Esophagus muscularis mucosa (tissue), 3 donors: Measurements from ENCODE around the gene SERINC3.
A peak's percentile ranks its signal among the peaks of the same experiment; 100 is the strongest.

Source experiments
- POLR2A ChIP-seq: fragments of 450-650 bp; IDR thresholded peaks from one replicate; pipeline ENCODE4 v1.6.1; 2017; ENCODE audit warnings: antibody characterized with exemption, moderate library complexity, mild to moderate bottlenecking, low read depth
- POLR2AphosphoS5 ChIP-seq, 2 donors: sonication (generic); formaldehyde crosslinking; IDR thresholded peaks; one replicate each; pipeline ENCODE4 v1.6.1; 2017; ENCODE audit warnings: antibody characterized with exemption in 2 of 2
- TF ChIP-seq, protein P1 (sequence below), 3 experiments: fragments of 200-600 bp in 2 of 3; fragments of 450-650 bp in 1 of 3; sonication (generic) in 2 of 3; IDR thresholded peaks; one replicate each; pipeline ENCODE4 v1.5.1; 2017 to 2019; ENCODE audit warnings: antibody characterized with exemption in 3 of 3, mild to moderate bottlenecking in 2 of 3, moderate library complexity in 1 of 3

DNA sequence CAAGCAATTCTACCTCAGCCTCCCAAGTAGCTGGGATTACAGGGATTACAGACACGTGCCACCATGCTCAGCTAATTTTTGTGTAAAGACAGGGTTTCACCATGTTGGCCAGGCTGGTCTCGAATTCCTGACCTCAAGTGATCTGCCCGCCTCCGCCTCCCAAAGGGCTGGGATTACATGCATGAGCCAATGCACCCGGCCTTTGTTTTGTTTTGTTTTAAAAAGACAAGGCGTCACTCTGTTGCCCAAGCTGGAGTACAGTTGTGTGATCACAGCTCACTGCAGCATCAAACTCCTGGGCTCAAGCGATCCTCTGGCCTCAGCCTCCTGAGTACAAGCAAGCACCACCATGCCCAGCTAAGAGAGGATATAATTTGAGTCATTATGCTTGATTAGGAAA, 5.4 kb downstream of the SERINC3 start:
- no peak for TF ChIP-seq POLR2A
- TF ChIP-seq, protein P1, sequence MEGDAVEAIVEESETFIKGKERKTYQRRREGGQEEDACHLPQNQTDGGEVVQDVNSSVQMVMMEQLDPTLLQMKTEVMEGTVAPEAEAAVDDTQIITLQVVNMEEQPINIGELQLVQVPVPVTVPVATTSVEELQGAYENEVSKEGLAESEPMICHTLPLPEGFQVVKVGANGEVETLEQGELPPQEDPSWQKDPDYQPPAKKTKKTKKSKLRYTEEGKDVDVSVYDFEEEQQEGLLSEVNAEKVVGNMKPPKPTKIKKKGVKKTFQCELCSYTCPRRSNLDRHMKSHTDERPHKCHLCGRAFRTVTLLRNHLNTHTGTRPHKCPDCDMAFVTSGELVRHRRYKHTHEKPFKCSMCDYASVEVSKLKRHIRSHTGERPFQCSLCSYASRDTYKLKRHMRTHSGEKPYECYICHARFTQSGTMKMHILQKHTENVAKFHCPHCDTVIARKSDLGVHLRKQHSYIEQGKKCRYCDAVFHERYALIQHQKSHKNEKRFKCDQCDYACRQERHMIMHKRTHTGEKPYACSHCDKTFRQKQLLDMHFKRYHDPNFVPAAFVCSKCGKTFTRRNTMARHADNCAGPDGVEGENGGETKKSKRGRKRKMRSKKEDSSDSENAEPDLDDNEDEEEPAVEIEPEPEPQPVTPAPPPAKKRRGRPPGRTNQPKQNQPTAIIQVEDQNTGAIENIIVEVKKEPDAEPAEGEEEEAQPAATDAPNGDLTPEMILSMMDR (IDR thresholded peaks at IDR 0.05), result no peak
- TF ChIP-seq POLR2AphosphoS5 (IDR thresholded peaks at IDR 0.05), result peak in 1 of 2 donors; percentile 5
